Renal cortical epithelial cell (primary cell): ENCODE data around the gene PTPRU. TPM values are rescaled to one million over a fixed set of nuclear protein-coding genes. Genes with fewer than 3 reads are reported as not detected.

Source experiments
- DNase-seq: peaks from one replicate; pipeline ENCODE4 v3.0.0-alpha.2; 2011; ENCODE audit warnings: low read depth
- total RNA-seq: library from RNA; depleted of rRNA; stranded (reverse); fragments of >200 nt; gene quantifications from 2 replicates; pipeline ENCODE4 v1.2.3, GENCODE V29; 2014

The PTPRU gene
- total RNA-seq, 1 donor from 2014 or later: 50.7 TPM

GRCh38 chr1:29364101-29364678, 127.9 kb downstream of the PTPRU start:
- DNase-seq: no peak

DNA sequence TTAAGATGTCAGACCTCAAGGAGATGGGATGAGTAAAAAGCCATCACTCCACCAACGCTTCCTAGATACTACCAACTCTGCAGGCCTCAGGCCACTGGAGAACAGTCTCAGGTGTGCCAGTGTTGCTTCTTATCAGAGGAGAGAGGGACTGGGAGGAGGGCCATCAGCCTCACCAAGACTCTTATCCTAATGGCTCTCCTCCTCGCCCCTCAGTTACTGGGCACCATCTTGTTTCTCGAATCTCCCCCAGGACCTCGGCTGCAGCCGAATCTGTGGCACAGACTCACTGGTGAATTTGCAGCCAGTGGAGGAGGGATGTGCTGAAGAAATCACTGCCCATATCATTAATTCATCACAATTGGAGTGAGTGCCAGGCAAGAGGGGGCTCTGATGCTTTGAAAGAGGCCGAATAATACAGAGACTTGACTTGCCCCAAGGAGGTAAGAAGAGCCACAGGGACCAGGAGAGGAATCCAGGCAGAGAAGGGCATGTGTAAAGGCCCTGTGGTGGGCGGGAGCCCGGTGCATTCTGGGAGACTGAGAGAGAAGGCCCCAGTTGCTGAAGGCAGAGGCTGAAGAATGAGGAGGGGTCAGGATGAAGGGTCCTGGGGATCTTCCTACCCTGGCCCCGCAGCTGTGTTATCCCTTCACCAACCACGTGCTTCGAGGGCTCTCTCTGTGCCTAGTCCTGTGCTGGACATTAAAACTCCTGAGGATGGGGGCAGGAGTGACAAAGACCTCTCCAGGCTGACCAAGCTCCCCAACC, 129.8 kb downstream of the PTPRU start:
- DNase-seq: no peak

DNA sequence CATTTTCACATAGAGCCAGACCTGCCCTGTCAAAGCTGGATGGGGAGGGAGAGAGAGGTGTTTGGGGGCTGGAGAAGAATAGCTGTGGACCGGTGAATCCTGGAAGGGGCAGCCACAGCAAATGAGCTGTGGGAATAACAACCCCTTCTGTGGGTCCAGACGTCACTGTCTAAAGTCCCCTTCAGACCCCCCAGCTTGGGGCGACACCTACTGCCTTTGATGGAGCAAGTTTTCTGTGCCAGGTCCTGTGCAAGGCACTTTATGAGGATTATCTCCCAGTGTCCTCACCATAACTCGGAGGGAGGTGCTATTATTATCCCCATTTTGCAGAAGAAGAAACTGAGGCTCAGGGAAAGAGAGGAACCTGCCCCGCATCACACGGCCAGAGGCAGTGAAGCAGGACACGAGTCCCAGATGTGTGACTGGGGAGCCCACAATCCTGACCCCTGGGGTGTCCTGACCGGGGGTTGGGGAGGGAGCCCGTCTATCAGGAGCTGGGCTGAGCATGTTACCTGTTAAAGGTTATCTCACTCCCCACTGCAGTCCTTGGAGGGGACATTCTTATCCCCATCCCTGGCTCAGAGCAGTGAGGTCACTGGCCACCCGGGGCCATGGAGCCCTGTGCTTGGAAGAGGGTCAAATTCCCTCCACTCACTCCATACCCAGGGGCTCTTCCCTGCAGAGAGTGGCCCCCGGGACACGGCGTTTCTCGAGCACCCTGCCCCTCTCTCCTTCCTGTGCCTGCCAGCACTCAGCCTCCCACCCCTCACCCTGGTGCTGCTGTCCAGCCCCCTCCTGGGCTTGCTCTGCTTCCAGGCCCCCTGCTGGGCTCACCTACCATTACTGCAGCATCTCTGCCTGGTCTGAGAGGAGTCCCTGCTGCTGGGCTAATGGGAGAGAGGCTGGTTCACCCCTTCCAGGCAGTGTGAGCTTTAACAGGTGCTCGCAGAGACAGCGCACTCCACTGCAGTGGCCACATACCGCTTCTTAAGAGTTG, 132.9 kb downstream of the PTPRU start:
- no peak for DNase-seq

DNA sequence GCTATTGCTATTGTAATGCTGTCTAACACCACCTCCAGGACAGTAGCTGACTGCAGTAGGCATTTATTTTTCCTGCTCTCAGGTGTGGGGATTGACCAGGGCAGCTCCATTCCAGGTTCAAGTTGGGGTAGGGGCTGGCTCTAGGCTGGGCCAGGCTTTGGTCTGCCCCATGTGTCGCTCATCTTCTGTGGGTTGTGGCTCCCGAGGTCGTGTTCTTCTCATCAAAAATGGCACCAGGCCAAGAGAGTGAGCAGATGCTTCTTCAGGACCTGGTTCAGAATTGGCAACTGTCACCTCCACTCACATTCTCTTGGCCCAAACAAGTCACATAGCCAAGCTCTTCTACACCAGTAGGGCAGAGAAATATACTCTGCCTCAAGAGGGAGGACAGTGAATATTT, 133.7 kb downstream of the PTPRU start:
- DNase-seq: no peak

DNA sequence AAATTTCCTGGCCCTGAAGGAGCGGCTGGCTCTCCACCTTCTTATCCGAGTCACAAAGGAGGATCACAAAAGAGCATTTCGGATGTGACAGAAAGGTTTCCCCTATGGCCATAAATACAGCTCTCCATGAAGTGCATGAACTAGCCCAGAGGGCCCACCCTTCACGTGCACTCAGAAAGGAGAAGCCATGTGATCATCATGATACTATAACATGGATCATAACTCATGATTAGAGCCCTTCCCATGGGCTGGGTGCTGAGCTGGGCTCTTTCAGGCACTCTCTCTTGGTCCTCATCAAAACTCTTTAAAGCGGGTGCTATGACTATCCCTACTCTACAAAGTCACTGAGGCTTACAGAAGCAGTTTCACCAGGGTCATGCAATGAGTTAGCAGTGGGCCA, 135.0 kb downstream of the PTPRU start:
- DNase-seq: no peak

- DNase-seq: no peak
These were observed 135.8 kb downstream of the PTPRU start for GRCh38 chr1:29372108-29372507.

Other genes starting within 250 kb of the PTPRU start
- 2.9 and 9.0 TPM in 2 replicates for gene TMEM200B, start 112.6 kb upstream of the PTPRU start, total RNA-seq
- gene SRSF4, start 54.6 kb upstream of the PTPRU start, total RNA-seq: 19.3 and 46.8 TPM in 2 replicates
- gene MECR, start 5.6 kb upstream of the PTPRU start, total RNA-seq: 17.7 and 21.5 TPM in 2 replicates